Endodermal cell (in vitro differentiated cells): ENCODE data around the gene TGFB2. TPM values are rescaled to one million over a fixed set of nuclear protein-coding genes. Genes with fewer than 3 reads are reported as not detected.

ENCODE experiments used
- DNase-seq: peaks from one replicate; pipeline ENCODE4 v3.0.0-alpha.2; 2017
- H3K27ac ChIP-seq: 2 replicates; pipeline ENCODE4 v1.5.1; 2013; ENCODE audit warnings: mild to moderate bottlenecking, low read depth, low read length, moderate library complexity
- H3K27me3 ChIP-seq: 2 replicates; pipeline ENCODE4 v1.6.1; 2013; ENCODE audit warnings: mild to moderate bottlenecking, low read length, moderate library complexity; ENCODE audit not compliant: insufficient read depth, control insufficient read depth, poor library complexity, severe bottlenecking
- H3K36me3 ChIP-seq: 2 replicates; pipeline ENCODE4 v1.7.0; 2013; ENCODE audit warnings: mild to moderate bottlenecking, low read length, moderate library complexity; ENCODE audit not compliant: control insufficient read depth, insufficient read depth
- H3K4me1 ChIP-seq: one replicate; pipeline ENCODE4 v1.7.0; 2013; ENCODE audit warnings: low read length; ENCODE audit not compliant: control insufficient read depth, insufficient read depth
- H3K4me3 ChIP-seq: 2 replicates; pipeline ENCODE4 v1.5.1; 2013; ENCODE audit warnings: mild to moderate bottlenecking, low read length, moderate library complexity
- H3K9ac ChIP-seq: 2 replicates; pipeline ENCODE4 v1.6.1; 2013; ENCODE audit warnings: mild to moderate bottlenecking, low read length, moderate library complexity; ENCODE audit not compliant: poor library complexity, severe bottlenecking; ENCODE audit errors: extremely low read depth
- H3K9me3 ChIP-seq: 2 replicates; pipeline ENCODE4 v1.6.1; 2013; ENCODE audit warnings: mild to moderate bottlenecking, low read length, moderate library complexity; ENCODE audit not compliant: control insufficient read depth
- H3K27ac Mint-ChIP-seq: 2 replicates; pipeline ENCODE4 v1.8.0; 2020; ENCODE audit warnings: mixed read lengths
- H3K27me3 Mint-ChIP-seq: 2 replicates; pipeline ENCODE4 v1.8.0; 2021; ENCODE audit warnings: mild to moderate bottlenecking, mixed read lengths; ENCODE audit not compliant: insufficient read depth
- H3K36me3 Mint-ChIP-seq: 2 replicates; pipeline ENCODE4 v1.8.0; 2020; ENCODE audit warnings: low read depth, mixed read lengths
- H3K4me1 Mint-ChIP-seq: 2 replicates; pipeline ENCODE4 v1.8.0; 2020; ENCODE audit warnings: mixed read lengths
- H3K4me3 Mint-ChIP-seq: 2 replicates; pipeline ENCODE4 v1.8.0; 2020; ENCODE audit warnings: mild to moderate bottlenecking, moderate library complexity, mixed read lengths
- H3K9me3 Mint-ChIP-seq: 2 replicates; pipeline ENCODE4 v1.8.0; 2020; ENCODE audit warnings: mild to moderate bottlenecking, mixed read lengths
- WGBS, 2 experiments: methylation state at CpG; one replicate each; pipeline versions ENCODE4 v1.1.5 to v1.1.7; 2013; ENCODE audit warnings: missing lambda C conversion rate in 2 of 2, mixed read lengths in 1 of 2; ENCODE audit not compliant: insufficient coverage in 1 of 2, insufficient read length in 1 of 2; 5-methylcytosine and 5-hydroxymethylcytosine counted together
- total RNA-seq, 2 donors: library from RNA; stranded (reverse); fragmentation: NEBNext Ultra II Directional in 1 of 2; extraction: Animal tissue kit (Norgen Biotek cat#: 25700) in 1 of 2; gene quantifications; 2 replicates in 1 of 2; 3 replicates in 1 of 2; pipeline ENCODE4 v1.2.1, GENCODE V29; 2021
- TF ChIP-seq, protein P1 (sequence below): fragments of 200-600 bp; sonication (generic); conservative IDR thresholded peaks from 2 replicates; pipeline ENCODE4 v1.5.0; 2021; ENCODE audit warnings: antibody characterized with exemption, mild to moderate bottlenecking

The TGFB2 gene
- total RNA-seq, 2 donors from 2014 or later = 0.11 to 1.2 TPM

DNA sequence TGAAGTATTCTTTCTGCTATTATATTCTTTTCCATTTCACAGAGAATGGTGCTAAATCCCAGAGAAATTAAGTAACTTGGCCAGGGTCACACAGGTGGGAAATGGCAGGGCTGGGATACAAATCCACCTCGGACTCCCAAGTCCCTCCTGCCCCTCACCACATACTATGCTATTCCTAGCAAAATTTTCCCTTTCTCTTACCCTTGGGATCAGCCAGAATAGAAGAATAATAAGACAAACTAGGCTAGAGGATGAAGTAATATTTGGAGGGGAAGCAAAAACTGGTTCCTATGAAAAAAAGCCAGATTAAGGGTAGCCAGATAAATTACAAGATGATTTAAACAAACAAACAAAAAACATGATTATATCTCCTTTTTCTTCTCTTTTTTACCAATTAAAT lies 62.5 kb downstream of the TGFB2 start:
- peaks cover 19% of the 10 kb centered on the region for H3K27me3 ChIP-seq
- 86% methylated on average over 1 of the region's 1 CpG; no CpG with 5 or more reads in 1 of the 2 experiments for WGBS, 2 experiments
- no peaks in the 10 kb centered on the region for H3K36me3 ChIP-seq
- H3K4me1 Mint-ChIP-seq = peaks cover 12% of the 10 kb centered on the region
- no peaks in the 10 kb centered on the region for H3K9me3 Mint-ChIP-seq
- DNase-seq = no peak
- H3K9ac ChIP-seq = no peak overlapping the region
- TF ChIP-seq, protein P1, sequence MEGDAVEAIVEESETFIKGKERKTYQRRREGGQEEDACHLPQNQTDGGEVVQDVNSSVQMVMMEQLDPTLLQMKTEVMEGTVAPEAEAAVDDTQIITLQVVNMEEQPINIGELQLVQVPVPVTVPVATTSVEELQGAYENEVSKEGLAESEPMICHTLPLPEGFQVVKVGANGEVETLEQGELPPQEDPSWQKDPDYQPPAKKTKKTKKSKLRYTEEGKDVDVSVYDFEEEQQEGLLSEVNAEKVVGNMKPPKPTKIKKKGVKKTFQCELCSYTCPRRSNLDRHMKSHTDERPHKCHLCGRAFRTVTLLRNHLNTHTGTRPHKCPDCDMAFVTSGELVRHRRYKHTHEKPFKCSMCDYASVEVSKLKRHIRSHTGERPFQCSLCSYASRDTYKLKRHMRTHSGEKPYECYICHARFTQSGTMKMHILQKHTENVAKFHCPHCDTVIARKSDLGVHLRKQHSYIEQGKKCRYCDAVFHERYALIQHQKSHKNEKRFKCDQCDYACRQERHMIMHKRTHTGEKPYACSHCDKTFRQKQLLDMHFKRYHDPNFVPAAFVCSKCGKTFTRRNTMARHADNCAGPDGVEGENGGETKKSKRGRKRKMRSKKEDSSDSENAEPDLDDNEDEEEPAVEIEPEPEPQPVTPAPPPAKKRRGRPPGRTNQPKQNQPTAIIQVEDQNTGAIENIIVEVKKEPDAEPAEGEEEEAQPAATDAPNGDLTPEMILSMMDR = no peak
- peaks cover 69% of the 10 kb centered on the region for H3K27me3 Mint-ChIP-seq
- H3K36me3 Mint-ChIP-seq = no peaks in the 10 kb centered on the region
- no peak overlapping the region for H3K27ac ChIP-seq
- H3K27ac Mint-ChIP-seq = no peak overlapping the region
- no peak overlapping the region for H3K4me3 Mint-ChIP-seq
- no peak overlapping the region for H3K4me3 ChIP-seq
- H3K4me1 ChIP-seq = no peaks in the 10 kb centered on the region
- H3K9me3 ChIP-seq = no peaks in the 10 kb centered on the region

- no peaks in the 10 kb centered on the region for H3K9me3 Mint-ChIP-seq
- Histone ChIP-seq H3K4me1 (no peaks in the 10 kb centered on the region), H3K9ac (no peak overlapping the region), H3K9me3 (no peaks in the 10 kb centered on the region), H3K4me3 (no peak overlapping the region), H3K27me3 (peaks cover 19% of the 10 kb centered on the region), H3K27ac (no peak overlapping the region), H3K36me3 (no peaks in the 10 kb centered on the region)
- no peak for DNase-seq
- H3K4me1 Mint-ChIP-seq = peaks cover 7% of the 10 kb centered on the region
- H3K36me3 Mint-ChIP-seq = no peaks in the 10 kb centered on the region
- H3K27me3 Mint-ChIP-seq = peaks cover 72% of the 10 kb centered on the region
- TF ChIP-seq, protein P1 = no peak
- H3K4me3 Mint-ChIP-seq = no peak overlapping the region
- WGBS, 2 experiments = 95 to 98% methylated on average over 4 to 6 of the region's 6 CpGs
- no peak overlapping the region for H3K27ac Mint-ChIP-seq
These were observed 63.0 kb downstream of the TGFB2 start for GRCh38 chr1:218408135-218408534.

DNA sequence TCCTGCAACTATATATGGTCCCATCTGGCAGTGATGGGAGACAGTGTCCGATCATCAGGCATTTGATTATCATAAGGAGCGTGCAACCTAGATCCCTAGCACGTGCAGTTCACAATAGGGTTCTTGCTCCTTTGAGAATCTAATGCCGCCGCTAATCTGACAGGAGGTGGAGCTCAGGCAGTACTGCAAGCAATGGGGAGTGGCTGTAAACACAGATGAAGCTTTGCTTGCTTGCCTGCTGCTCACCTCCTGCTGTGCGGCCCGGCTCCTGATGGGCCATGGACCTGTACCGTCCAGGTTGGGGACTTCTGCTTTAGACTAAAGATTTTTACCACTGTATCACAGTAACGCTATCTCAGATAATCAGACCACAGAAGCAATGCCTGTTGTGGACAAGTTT lies 63.8 kb downstream of the TGFB2 start:
- no peaks in the 10 kb centered on the region for H3K36me3 Mint-ChIP-seq
- no peak overlapping the region for H3K27ac Mint-ChIP-seq
- no peak overlapping the region for H3K4me3 ChIP-seq
- peaks cover 5% of the 10 kb centered on the region for H3K4me1 Mint-ChIP-seq
- no peak overlapping the region for H3K9ac ChIP-seq
- H3K36me3 ChIP-seq = no peaks in the 10 kb centered on the region
- H3K9me3 ChIP-seq = no peaks in the 10 kb centered on the region
- peaks cover 19% of the 10 kb centered on the region for H3K27me3 ChIP-seq
- H3K4me1 ChIP-seq = no peaks in the 10 kb centered on the region
- 60 to 67% methylated on average over 8 to 9 of the region's 9 CpGs for WGBS, 2 experiments
- H3K4me3 Mint-ChIP-seq = no peak overlapping the region
- H3K27ac ChIP-seq = no peak overlapping the region
- H3K9me3 Mint-ChIP-seq = no peaks in the 10 kb centered on the region
- H3K27me3 Mint-ChIP-seq = peaks cover 72% of the 10 kb centered on the region
- peak; percentile 73 for DNase-seq
- TF ChIP-seq, protein P1 = no peak
